Neural crest cell (in vitro differentiated cells): ENCODE results near the gene ELFN1. TPM values are rescaled to one million over a fixed set of nuclear protein-coding genes. Genes with fewer than 3 reads are reported as not detected.

Experiments
- DNase-seq: peaks from one replicate; pipeline ENCODE4 v3.0.0; 2021; ENCODE audit warnings: low read depth, mixed read lengths, low spot score
- H3K27ac Mint-ChIP-seq: one replicate; pipeline ENCODE4 v1.8.0; 2021; ENCODE audit warnings: mild to moderate bottlenecking, mixed read lengths; ENCODE audit not compliant: unreplicated experiment
- H3K27me3 Mint-ChIP-seq: 2 replicates; pipeline ENCODE4 v1.8.0; 2021; ENCODE audit warnings: low read depth, mild to moderate bottlenecking, mixed read lengths
- H3K36me3 Mint-ChIP-seq: 2 replicates; pipeline ENCODE4 v1.8.0; 2021; ENCODE audit warnings: low read depth, mild to moderate bottlenecking, mixed read lengths
- H3K4me1 Mint-ChIP-seq: 2 replicates; pipeline ENCODE4 v1.8.0; 2021; ENCODE audit warnings: mixed read lengths
- H3K4me3 Mint-ChIP-seq: one replicate; pipeline ENCODE4 v1.8.0; 2021; ENCODE audit warnings: mild to moderate bottlenecking, mixed read lengths
- H3K9me3 Mint-ChIP-seq: 2 replicates; pipeline ENCODE4 v1.8.0; 2021; ENCODE audit warnings: mixed read lengths
- CTCF ChIP-seq: fragments of 200-600 bp; sonication (generic); conservative IDR thresholded peaks from 2 replicates; pipeline ENCODE4 v1.5.0; 2021; ENCODE audit warnings: antibody characterized with exemption, mild to moderate bottlenecking
- total RNA-seq: library from RNA; stranded (reverse); gene quantifications from 2 replicates; pipeline ENCODE4 v1.2.1, GENCODE V29; 2021

ELFN1 gene
- total RNA-seq, 1 donor from 2014 or later, result 8.5 TPM

GRCh38 chr7:1697499-1698125 is 27.5 kb downstream of the ELFN1 start:
- no peak for DNase-seq
- no peak for TF ChIP-seq CTCF
- H3K4me1 Mint-ChIP-seq, result peaks cover 10% of the 10 kb centered on the region
- H3K36me3 Mint-ChIP-seq, result peaks cover 7% of the 10 kb centered on the region
- no peak overlapping the region for H3K27ac Mint-ChIP-seq
- no peak overlapping the region for H3K4me3 Mint-ChIP-seq
- no peaks in the 10 kb centered on the region for H3K27me3 Mint-ChIP-seq
- H3K9me3 Mint-ChIP-seq, result peaks cover 2% of the 10 kb centered on the region

GRCh38 chr7:1698201-1698600 is 28.1 kb downstream of the ELFN1 start:
- no peak for DNase-seq
- Mint-ChIP-seq H3K4me3 (no peak overlapping the region), H3K27ac (no peak overlapping the region), H3K4me1 (peaks cover 10% of the 10 kb centered on the region), H3K36me3 (peaks cover 13% of the 10 kb centered on the region), H3K27me3 (peaks cover 1% of the 10 kb centered on the region), H3K9me3 (peaks cover 2% of the 10 kb centered on the region)
- no peak for TF ChIP-seq CTCF

- Mint-ChIP-seq H3K27me3 (peaks cover 4% of the 10 kb centered on the region), H3K36me3 (peaks cover 15% of the 10 kb centered on the region), H3K9me3 (peaks cover 2% of the 10 kb centered on the region), H3K4me3 (no peak overlapping the region), H3K4me1 (peaks cover 10% of the 10 kb centered on the region), H3K27ac (no peak overlapping the region)
- TF ChIP-seq CTCF, result no peak
- no peak for DNase-seq
Measured at GRCh38 chr7:1698951-1699350, 28.9 kb downstream of the ELFN1 start.

DNA sequence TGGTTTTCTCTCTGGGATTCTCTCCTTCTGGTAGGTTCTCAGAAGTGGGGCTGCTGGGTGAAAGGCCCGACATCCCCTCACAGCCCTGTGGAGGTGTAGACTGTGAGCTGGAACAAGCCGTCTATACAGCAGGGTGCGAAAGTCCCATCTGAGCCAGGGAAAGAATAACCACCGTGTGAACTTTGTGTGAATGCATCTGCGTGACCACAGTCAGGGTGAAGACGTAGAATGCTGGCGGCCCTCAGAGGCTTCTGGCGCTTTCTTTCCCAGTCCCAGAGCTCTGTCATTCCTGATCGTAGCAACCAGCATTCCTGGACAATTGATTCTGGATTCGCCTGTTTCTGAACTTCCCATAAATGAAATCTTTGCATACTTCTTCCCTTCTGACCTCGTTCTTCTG is 30.0 kb downstream of the ELFN1 start:
- Mint-ChIP-seq H3K9me3 (peaks cover 2% of the 10 kb centered on the region), H3K27me3 (peaks cover 4% of the 10 kb centered on the region), H3K4me3 (no peak overlapping the region)

DNA sequence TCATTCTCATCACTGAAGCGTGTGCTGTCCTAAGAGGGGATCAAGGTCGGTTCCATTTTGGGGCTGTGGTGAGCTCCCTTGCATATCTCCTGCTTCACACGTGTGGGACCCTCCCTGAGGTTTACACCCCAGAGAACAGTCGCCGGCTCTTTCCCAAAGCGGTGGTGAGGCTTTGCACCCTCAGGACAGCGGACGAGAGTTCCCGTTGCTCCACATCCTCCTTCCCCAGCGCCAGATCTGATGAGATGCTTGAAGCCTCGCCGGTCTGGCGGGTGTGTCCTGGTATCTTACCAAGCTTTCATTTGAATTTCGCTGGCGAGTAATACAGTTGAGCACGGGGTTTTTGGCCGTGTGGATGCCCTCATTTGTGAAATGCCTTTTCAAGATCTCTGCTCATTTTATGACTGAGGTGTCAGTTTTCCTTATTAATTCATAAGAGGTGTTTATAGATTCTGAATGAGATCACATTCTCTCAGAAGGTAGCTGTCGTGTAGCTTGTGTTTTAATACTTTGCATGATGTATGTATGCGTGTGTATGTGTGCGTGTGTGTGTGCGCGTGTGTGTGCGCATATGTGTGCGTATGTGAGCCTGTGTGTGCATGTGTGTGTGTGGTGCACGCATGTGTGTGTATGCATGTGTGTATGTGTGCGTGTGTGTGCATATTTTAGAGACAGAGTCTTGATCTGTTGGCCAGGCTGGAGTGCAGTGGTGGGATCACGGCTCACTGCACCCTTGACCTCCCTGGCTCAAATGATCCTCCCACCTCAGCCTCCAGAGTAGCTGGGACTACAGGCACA is 30.7 kb downstream of the ELFN1 start:
- Mint-ChIP-seq H3K9me3 (peaks cover 2% of the 10 kb centered on the region), H3K27ac (no peak overlapping the region), H3K4me3 (no peak overlapping the region), H3K4me1 (no peaks in the 10 kb centered on the region), H3K36me3 (peaks cover 15% of the 10 kb centered on the region), H3K27me3 (peaks cover 4% of the 10 kb centered on the region)
- DNase-seq, result no peak
- TF ChIP-seq CTCF, result no peak

More for the DNA sequence above, 30.0 kb downstream of the ELFN1 start:
- H3K27ac Mint-ChIP-seq, result no peak overlapping the region
- peaks cover 15% of the 10 kb centered on the region for H3K36me3 Mint-ChIP-seq
- no peaks in the 10 kb centered on the region for H3K4me1 Mint-ChIP-seq
- TF ChIP-seq CTCF, result no peak
- DNase-seq, result no peak
